Measurements from ENCODE around the gene BCR.

The BCR gene

DNA sequence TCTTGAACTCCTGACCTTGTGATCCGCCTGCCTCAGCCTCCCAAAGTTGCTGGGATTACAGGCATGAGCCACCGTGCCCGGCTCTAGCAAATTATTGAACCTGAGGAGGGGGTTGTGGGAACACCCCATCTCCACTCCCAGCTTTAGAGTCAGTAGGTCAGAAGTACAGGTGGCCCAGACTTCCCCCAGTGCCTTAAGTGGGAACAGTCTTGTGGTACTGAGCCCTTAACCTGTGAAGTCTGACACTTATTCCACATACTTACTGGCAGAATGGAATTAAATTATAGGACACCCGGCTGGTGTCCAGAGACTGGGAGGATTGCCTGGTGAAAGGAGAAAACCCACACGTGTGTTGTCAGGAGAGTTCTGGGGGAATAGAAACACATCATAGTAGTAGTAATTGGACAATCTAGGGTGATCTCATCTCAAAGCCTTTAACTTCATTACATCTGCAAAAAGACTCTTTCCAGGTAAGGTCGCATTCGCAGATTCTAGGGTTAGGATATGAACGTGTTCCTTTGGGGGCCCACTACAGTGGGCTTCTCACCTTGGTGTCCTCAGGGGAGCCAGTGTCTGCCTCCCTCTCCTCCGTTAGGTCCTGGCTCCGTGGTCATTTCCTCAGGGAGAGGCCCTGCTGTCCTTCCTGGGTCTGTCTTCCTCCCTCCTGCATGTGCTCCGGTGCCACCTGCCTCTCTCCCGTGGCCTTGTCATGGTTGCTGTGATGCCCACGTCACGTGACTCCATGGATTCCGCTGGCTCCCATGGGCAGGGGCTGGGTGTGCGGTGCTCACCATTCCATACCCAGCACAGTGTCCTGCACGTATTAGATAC is 63.8 kb downstream of the BCR start:
- WGBS, 2 experiments = 86 to 89% methylated on average over 17 of the region's 17 CpGs
- Histone ChIP-seq H3K27ac (ENCODE audit: insufficient read depth, low read depth, low read length, poor library complexity, severe bottlenecking) (no peak overlapping the region), H3K4me1 (ENCODE audit: control insufficient read depth, insufficient read depth, low read length) (peaks cover 62% of the 10 kb centered on the region), H3K36me3 (ENCODE audit: control insufficient read depth, insufficient read depth, low read length) (no peaks in the 10 kb centered on the region), H3K9me3 (ENCODE audit: control insufficient read depth, low read length) (no peaks in the 10 kb centered on the region), H3K4me3 (ENCODE audit: insufficient read depth, low read depth, low read length) (no peak overlapping the region), H3K27me3 (ENCODE audit: control insufficient read depth, insufficient read depth, low read length, poor library complexity, severe bottlenecking) (no peaks in the 10 kb centered on the region)

DNA sequence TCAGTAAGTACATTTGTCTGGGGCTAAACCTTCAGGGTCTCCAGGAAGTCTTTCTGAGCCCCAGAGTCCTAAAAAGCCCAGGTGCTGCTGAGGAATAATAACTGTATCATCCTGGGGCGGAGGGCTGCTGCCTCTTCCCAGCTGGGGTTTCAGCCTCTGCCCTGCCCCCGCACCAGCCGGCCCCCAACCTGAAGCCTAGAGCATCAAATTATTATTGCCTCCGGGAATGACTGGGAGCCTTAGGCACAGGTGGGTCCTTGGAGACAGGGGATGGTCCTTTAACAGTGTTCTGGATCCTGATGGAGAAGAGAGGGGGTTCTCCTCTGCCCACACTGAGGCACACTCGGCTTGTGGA is 64.4 kb downstream of the BCR start:
- WGBS, 2 experiments = 82 to 84% methylated on average over 5 of the region's 5 CpGs
- peak overlapping the region; percentile 51 for H3K27ac ChIP-seq (ENCODE audit: insufficient read depth, low read depth, low read length, poor library complexity, severe bottlenecking)
- no peaks in the 10 kb centered on the region for H3K9me3 ChIP-seq (ENCODE audit: control insufficient read depth, low read length)
- H3K27me3 ChIP-seq (ENCODE audit: control insufficient read depth, insufficient read depth, low read length, poor library complexity, severe bottlenecking) = no peaks in the 10 kb centered on the region
- no peak overlapping the region for H3K4me3 ChIP-seq (ENCODE audit: insufficient read depth, low read depth, low read length)
- H3K4me1 ChIP-seq (ENCODE audit: control insufficient read depth, insufficient read depth, low read length) = peaks cover 62% of the 10 kb centered on the region
- H3K36me3 ChIP-seq (ENCODE audit: control insufficient read depth, insufficient read depth, low read length) = no peaks in the 10 kb centered on the region

DNA sequence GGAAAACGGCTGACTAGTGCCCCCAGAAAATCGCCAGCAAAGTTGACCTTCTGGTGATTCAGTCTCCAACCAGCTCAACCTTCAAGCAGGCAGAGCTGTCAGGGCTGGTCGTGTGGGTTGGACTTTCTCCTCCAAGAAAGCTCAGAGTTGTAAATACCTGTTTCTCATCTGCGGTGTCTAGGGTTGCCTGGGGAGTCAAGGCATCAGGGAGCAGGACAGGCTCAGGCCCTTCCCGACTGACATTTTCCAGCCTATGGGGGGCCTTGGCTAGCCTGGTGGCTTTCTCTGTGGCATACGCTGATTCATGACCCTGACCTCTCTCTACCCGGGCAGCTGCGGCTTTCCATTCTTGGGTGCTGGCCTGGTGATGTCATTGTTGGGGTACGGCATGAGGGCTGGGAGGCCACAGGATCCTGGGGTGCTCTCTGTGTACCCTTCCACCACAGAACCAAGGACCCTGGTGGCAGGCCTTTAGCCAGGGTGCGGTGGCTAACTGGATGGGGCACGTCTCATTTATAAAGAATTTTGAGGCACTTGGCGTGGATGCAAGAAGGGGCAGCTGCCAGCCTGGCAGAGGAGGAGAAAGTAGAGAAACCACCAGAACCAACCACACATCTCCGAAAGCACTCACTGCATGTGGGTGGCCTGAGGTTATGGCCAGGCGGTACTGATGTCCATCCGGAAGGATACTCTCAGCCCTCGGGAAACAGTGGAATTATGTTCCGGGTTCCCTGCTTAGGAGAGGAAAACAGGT is 64.9 kb downstream of the BCR start:
- Histone ChIP-seq H3K36me3 (ENCODE audit: control insufficient read depth, insufficient read depth, low read length) (no peaks in the 10 kb centered on the region), H3K27ac (ENCODE audit: insufficient read depth, low read depth, low read length, poor library complexity, severe bottlenecking) (peak overlapping the region; percentile 51), H3K27me3 (ENCODE audit: control insufficient read depth, insufficient read depth, low read length, poor library complexity, severe bottlenecking) (no peaks in the 10 kb centered on the region), H3K4me1 (ENCODE audit: control insufficient read depth, insufficient read depth, low read length) (peaks cover 62% of the 10 kb centered on the region), H3K9me3 (ENCODE audit: control insufficient read depth, low read length) (no peaks in the 10 kb centered on the region), H3K4me3 (ENCODE audit: insufficient read depth, low read depth, low read length) (no peak overlapping the region)
- WGBS, 2 experiments = 85 to 88% methylated on average over 17 of the region's 17 CpGs

DNA sequence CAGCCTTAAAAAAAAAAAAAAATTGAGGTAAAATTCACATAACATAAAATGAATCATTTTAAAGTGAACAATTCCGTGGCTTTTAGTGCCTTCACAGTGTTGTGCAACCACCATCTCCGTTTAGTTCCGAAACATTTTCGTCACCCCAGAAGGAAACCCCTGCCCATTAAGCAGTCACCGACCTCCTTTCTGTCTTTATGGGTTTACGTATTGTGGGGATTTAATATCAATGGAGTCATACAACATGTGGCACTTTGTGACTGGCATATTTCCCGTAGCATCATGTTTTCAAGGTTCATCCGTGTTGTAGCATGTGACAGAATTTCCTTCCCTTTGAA is 65.5 kb downstream of the BCR start:
- no peak overlapping the region for H3K4me3 ChIP-seq (ENCODE audit: insufficient read depth, low read depth, low read length)
- H3K27ac ChIP-seq (ENCODE audit: insufficient read depth, low read depth, low read length, poor library complexity, severe bottlenecking) = no peak overlapping the region
- no peaks in the 10 kb centered on the region for H3K27me3 ChIP-seq (ENCODE audit: control insufficient read depth, insufficient read depth, low read length, poor library complexity, severe bottlenecking)
- no peaks in the 10 kb centered on the region for H3K36me3 ChIP-seq (ENCODE audit: control insufficient read depth, insufficient read depth, low read length)
- 90% methylated on average over 8 of the region's 8 CpGs for WGBS, 2 experiments
- peaks cover 59% of the 10 kb centered on the region for H3K4me1 ChIP-seq (ENCODE audit: control insufficient read depth, insufficient read depth, low read length)
- no peaks in the 10 kb centered on the region for H3K9me3 ChIP-seq (ENCODE audit: control insufficient read depth, low read length)

DNA sequence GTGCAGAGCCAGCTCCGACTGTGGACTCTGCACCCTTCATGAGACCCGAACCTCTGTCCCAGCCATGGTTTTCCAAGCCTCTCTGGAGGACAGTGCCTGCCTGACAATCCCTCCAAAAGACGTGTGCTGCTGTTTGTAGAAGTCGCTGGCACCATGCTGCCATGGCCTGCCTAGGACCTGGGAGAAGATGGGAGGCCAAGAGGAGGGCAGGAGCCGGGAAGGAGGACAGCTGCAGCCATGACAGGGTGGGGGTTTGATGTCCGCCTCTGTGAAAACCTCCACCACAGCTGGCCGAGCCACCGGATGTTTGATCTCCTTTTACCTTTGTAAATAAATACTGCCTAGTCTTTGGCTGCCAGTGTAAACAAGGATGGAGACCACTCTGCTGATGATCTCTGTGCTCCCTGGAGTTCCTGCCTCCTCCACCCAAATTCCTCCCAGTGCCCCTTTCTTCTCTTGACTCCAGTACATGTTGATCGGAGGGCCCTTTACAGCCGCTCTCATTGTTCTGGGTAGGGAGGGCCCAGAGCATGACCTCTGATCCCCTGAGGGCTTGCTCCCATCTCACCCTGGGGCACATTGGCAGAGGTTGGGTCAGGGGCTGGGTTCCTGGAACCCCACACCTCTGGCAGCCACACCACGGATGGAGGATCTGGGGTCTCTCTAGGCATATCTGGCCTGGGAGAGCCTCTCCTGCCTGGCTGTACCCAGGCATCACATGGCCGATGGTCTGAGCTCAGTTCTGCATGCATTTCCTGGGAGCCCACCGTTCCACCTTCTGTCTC is 66.9 kb downstream of the BCR start:
- WGBS, 2 experiments = 81 to 84% methylated on average over 13 of the region's 13 CpGs
- peaks cover 45% of the 10 kb centered on the region for H3K4me1 ChIP-seq (ENCODE audit: control insufficient read depth, insufficient read depth, low read length)
- H3K27ac ChIP-seq (ENCODE audit: insufficient read depth, low read depth, low read length, poor library complexity, severe bottlenecking) = no peak overlapping the region
- H3K4me3 ChIP-seq (ENCODE audit: insufficient read depth, low read depth, low read length) = no peak overlapping the region
- no peaks in the 10 kb centered on the region for H3K27me3 ChIP-seq (ENCODE audit: control insufficient read depth, insufficient read depth, low read length, poor library complexity, severe bottlenecking)
- H3K9me3 ChIP-seq (ENCODE audit: control insufficient read depth, low read length) = no peaks in the 10 kb centered on the region
- no peaks in the 10 kb centered on the region for H3K36me3 ChIP-seq (ENCODE audit: control insufficient read depth, insufficient read depth, low read length)

DNA sequence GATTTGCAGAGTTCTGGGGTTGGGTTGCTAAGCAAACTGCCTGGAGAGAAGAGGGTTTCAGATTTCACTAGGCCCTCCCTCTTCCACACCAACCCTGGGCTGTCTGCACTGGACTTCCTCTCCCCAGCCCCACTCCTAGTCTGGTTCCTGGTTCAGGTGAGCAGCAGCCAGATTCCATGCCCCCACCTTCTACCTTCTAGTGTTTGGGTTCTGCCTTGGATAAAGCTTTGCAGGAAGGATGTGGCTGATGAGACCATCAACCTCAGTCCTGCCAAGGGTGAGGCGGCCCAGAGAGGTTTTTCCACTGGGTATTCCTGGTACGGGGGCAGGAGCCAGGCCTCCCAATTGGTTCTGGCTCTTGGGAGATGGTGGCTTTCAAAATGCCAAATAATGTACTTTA is 68.3 kb downstream of the BCR start:
- Histone ChIP-seq H3K36me3 (ENCODE audit: control insufficient read depth, insufficient read depth, low read length) (no peaks in the 10 kb centered on the region), H3K4me1 (ENCODE audit: control insufficient read depth, insufficient read depth, low read length) (peaks cover 37% of the 10 kb centered on the region), H3K27ac (ENCODE audit: insufficient read depth, low read depth, low read length, poor library complexity, severe bottlenecking) (no peak overlapping the region), H3K4me3 (ENCODE audit: insufficient read depth, low read depth, low read length) (no peak overlapping the region), H3K9me3 (ENCODE audit: control insufficient read depth, low read length) (no peaks in the 10 kb centered on the region), H3K27me3 (ENCODE audit: control insufficient read depth, insufficient read depth, low read length, poor library complexity, severe bottlenecking) (no peaks in the 10 kb centered on the region)
- WGBS, 2 experiments = 95 to 96% methylated on average over 2 of the region's 2 CpGs

DNA sequence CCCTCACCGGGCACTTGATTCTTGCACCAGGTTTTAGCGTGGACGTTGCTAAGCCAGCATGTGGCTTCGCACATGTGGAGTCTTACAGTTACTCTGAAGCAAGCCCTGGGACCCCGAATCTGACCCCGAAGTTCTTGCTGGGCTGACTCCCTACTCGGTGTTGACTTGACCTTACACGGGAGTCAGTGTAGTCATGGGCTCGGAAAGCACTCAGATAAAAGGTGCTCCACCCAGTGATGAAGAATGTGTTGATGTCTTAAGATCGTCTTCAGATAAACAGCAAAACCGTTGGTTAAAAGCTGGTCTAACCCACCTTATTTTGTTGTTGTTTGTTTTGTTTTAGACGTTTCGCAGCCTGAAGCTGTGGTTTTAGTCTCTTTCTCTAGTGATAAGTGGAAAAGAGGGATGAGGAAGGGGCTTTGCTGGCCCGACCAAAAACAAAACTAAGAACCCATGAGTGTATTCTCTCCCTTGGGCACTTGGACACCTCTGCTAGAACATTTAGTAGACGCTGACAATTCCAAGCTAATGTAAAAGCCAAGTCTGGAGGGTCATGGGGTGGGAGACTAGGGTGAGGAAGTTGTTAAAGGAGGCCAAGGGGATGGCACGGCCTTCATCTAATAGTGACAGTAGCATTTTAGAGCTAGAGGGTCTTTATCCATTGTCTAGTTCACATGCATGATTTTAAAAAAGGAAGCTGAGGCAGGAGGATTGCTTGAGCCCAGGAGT is 69.9 kb downstream of the BCR start:
- Histone ChIP-seq H3K27ac (ENCODE audit: insufficient read depth, low read depth, low read length, poor library complexity, severe bottlenecking) (no peak overlapping the region), H3K36me3 (ENCODE audit: control insufficient read depth, insufficient read depth, low read length) (no peaks in the 10 kb centered on the region), H3K4me1 (ENCODE audit: control insufficient read depth, insufficient read depth, low read length) (peaks cover 22% of the 10 kb centered on the region), H3K9me3 (ENCODE audit: control insufficient read depth, low read length) (no peaks in the 10 kb centered on the region), H3K4me3 (ENCODE audit: insufficient read depth, low read depth, low read length) (no peak overlapping the region), H3K27me3 (ENCODE audit: control insufficient read depth, insufficient read depth, low read length, poor library complexity, severe bottlenecking) (no peaks in the 10 kb centered on the region)
- WGBS, 2 experiments = 94 to 95% methylated on average over 16 of the region's 16 CpGs

DNA sequence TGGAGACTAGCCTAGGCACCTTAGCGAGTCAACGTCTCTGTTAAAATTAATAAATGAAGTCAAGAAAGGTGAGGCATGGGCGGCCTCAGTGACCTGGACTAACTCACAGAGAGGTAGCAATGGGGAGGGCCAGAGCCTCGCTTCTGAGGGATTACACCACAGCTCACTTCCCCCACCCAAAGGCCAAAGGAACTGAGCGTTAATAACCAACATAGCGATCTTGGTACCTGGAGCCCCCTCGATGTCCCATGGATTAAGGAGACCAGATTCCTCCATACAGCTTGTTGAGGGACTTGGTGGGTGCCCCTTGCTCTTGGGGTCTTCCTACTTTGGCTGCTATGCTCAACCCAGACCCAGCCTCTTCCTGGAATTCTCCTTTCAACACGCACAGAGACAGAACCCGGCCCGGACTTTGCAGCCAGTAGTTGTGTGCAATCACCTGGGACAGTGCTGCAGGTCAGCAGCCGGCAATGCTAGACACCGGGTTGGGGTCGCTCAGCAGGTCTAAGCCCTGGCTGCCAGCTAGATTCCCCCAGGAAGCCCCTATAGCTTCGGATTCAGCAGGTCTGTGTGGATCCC is 70.6 kb downstream of the BCR start:
- Histone ChIP-seq H3K9me3 (ENCODE audit: control insufficient read depth, low read length) (no peaks in the 10 kb centered on the region), H3K4me3 (ENCODE audit: insufficient read depth, low read depth, low read length) (no peak overlapping the region), H3K27me3 (ENCODE audit: control insufficient read depth, insufficient read depth, low read length, poor library complexity, severe bottlenecking) (no peaks in the 10 kb centered on the region), H3K4me1 (ENCODE audit: control insufficient read depth, insufficient read depth, low read length) (peaks cover 20% of the 10 kb centered on the region), H3K36me3 (ENCODE audit: control insufficient read depth, insufficient read depth, low read length) (no peaks in the 10 kb centered on the region), H3K27ac (ENCODE audit: insufficient read depth, low read depth, low read length, poor library complexity, severe bottlenecking) (no peak overlapping the region)
- 91 to 92% methylated on average over 14 of the region's 14 CpGs for WGBS, 2 experiments

DNA sequence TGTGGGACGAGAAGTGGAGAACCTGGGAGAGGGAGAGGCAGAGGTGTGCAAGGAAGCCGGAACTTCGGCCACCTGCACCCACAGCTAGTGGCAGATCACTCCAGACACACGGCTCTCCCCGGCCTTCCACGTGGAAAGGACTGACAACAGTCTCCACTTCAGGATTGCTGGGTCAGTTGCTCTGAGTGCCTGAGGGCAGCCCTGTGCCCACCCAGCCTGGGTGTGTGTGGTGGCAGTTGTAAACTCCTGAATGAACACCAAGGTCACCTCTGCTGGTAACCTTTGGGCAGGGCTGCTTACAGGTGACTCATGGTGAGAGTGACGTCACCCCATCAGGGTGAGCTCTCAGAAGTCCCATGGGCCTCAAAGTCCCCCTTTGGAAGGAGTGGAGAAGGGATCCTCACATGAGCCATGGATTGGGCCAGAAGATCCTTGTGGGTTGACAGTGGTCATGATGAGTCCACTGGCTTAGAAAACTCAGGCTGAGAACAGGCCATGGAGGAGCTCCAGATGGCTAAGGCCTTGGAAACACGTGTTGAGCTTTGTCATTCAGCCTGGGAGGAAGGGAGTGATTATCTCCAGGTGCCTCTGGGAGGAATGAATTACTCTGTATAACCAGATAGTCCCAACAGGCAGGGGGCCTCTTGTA is 71.3 kb downstream of the BCR start:
- no peaks in the 10 kb centered on the region for H3K9me3 ChIP-seq (ENCODE audit: control insufficient read depth, low read length)
- H3K27me3 ChIP-seq (ENCODE audit: control insufficient read depth, insufficient read depth, low read length, poor library complexity, severe bottlenecking) = no peaks in the 10 kb centered on the region
- no peaks in the 10 kb centered on the region for H3K36me3 ChIP-seq (ENCODE audit: control insufficient read depth, insufficient read depth, low read length)
- no peak overlapping the region for H3K27ac ChIP-seq (ENCODE audit: insufficient read depth, low read depth, low read length, poor library complexity, severe bottlenecking)
- H3K4me1 ChIP-seq (ENCODE audit: control insufficient read depth, insufficient read depth, low read length) = peaks cover 20% of the 10 kb centered on the region
- 87% methylated on average over 8 of the region's 8 CpGs for WGBS, 2 experiments
- no peak overlapping the region for H3K4me3 ChIP-seq (ENCODE audit: insufficient read depth, low read depth, low read length)

All from ectodermal cell (in vitro differentiated cells).